ENCODE data around the gene APPL2. TPM values are rescaled to one million over a fixed set of nuclear protein-coding genes. Genes with fewer than 3 reads are reported as not detected.

Gene APPL2
- total RNA-seq, 1 experiment from 2014 or later = 44.1 TPM

GRCh38 chr12:105175397-105175990 is 60.5 kb downstream of the APPL2 start:
- Histone ChIP-seq H3K4me1 (ENCODE audit: low read length) (0 out of 2 replicates have a peak, but pooled peaks cover 3% of the 10 kb centered on the region), H2AFZ (ENCODE audit: low read length) (no peak overlapping the region), H3K79me2 (ENCODE audit: low read length) (peaks cover 9% of the 10 kb centered on the region; the same call in 1 of the 2 replicates), H3K4me3 (ENCODE audit: low read length) (no peak overlapping the region), H4K20me1 (ENCODE audit: insufficient read depth, low read depth, low read length) (no peaks in the 10 kb centered on the region), H3K27ac (ENCODE audit: low read length) (no peak overlapping the region), H3K4me2 (ENCODE audit: low read depth, low read length, poor library complexity, severe bottlenecking) (no peak overlapping the region), H3K27me3 (ENCODE audit: low read length) (no peaks in the 10 kb centered on the region), H3K9me2 (replicated peaks; ENCODE audit: insufficient read depth, low read length) (no peaks in the 10 kb centered on the region), H3K9me3 (ENCODE audit: low read length) (no peaks in the 10 kb centered on the region), H3K9ac (ENCODE audit: low read length) (no peak overlapping the region), H3K36me3 (ENCODE audit: insufficient read depth, low read length) (peaks cover 59% of the 10 kb centered on the region)
- DNase-seq = no peak

GRCh38 chr12:105171691-105172436 is 64.1 kb downstream of the APPL2 start:
- Histone ChIP-seq H3K9ac (ENCODE audit: low read length) (no peak overlapping the region), H3K4me2 (ENCODE audit: low read depth, low read length, poor library complexity, severe bottlenecking) (no peak overlapping the region)

DNA sequence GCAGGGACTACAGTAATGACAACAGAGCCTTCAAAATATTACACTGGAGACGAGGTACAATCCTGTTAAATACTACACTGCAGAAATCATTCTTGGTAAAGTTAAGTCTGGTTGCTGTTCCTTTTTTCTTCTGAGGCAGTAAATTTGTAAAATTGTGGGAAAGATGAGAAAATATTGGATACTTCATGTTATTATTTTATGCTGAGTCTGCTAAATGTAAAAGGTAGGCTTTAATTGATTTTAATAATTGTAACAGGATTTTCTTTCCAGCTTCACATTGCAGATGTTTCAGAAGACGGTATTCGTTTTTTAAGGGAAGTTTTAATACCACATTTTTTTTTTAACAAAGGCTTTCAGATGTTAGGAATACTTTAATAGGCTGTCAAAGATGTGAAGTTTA is 65.8 kb downstream of the APPL2 start:
- Histone ChIP-seq H3K4me1 (ENCODE audit: low read length) (0 out of 2 replicates have a peak, but pooled peaks cover 3% of the 10 kb centered on the region), H4K20me1 (ENCODE audit: insufficient read depth, low read depth, low read length) (no peaks in the 10 kb centered on the region), H2AFZ (ENCODE audit: low read length) (no peak overlapping the region), H3K9me2 (replicated peaks; ENCODE audit: insufficient read depth, low read length) (no peaks in the 10 kb centered on the region), H3K36me3 (ENCODE audit: insufficient read depth, low read length) (peaks cover 74% of the 10 kb centered on the region), H3K4me3 (ENCODE audit: low read length) (no peak overlapping the region), H3K27me3 (ENCODE audit: low read length) (no peaks in the 10 kb centered on the region), H3K9ac (ENCODE audit: low read length) (no peak overlapping the region), H3K79me2 (ENCODE audit: low read length) (0 out of 2 replicates have a peak, but pooled peaks cover 10% of the 10 kb centered on the region), H3K9me3 (ENCODE audit: low read length) (no peaks in the 10 kb centered on the region), H3K27ac (ENCODE audit: low read length) (no peak overlapping the region), H3K4me2 (ENCODE audit: low read depth, low read length, poor library complexity, severe bottlenecking) (no peak overlapping the region)
- no peak for DNase-seq

More at GRCh38 chr12:105171691-105172436, 64.1 kb downstream of the APPL2 start:
- peaks cover 73% of the 10 kb centered on the region for H3K36me3 ChIP-seq (ENCODE audit: insufficient read depth, low read length)
- 0 out of 2 replicates have a peak, but pooled peaks cover 10% of the 10 kb centered on the region for H3K79me2 ChIP-seq (ENCODE audit: low read length)
- no peaks in the 10 kb centered on the region for H3K27me3 ChIP-seq (ENCODE audit: low read length)
- no peak for DNase-seq
- 0 out of 2 replicates have a peak, but pooled peaks cover 3% of the 10 kb centered on the region for H3K4me1 ChIP-seq (ENCODE audit: low read length)
- no peak overlapping the region for H3K4me3 ChIP-seq (ENCODE audit: low read length)
- no peaks in the 10 kb centered on the region for H4K20me1 ChIP-seq (ENCODE audit: insufficient read depth, low read depth, low read length)
- no peak overlapping the region for H3K27ac ChIP-seq (ENCODE audit: low read length)
- no peaks in the 10 kb centered on the region for H3K9me3 ChIP-seq (ENCODE audit: low read length)
- no peaks in the 10 kb centered on the region for H3K9me2 ChIP-seq (replicated peaks; ENCODE audit: insufficient read depth, low read length)
- no peak overlapping the region for H2AFZ ChIP-seq (ENCODE audit: low read length)

DNA sequence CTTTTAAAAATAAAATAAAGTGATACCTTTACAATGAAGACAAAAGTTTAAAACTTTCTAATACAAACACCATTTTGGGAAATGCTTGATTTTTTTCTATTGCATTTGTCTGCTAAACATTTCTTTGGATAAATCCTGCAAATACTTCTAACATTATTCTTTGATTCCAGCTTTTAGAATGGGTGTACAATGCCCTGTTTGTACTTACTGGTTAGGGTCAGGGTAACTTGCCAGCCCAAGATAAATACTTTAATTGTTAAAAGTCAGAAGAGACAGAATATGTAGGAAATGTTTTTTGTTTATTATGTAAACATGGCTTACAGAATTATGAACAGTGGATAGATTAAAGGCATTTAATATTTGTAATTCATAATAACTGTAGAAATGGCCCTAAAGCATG is 68.0 kb downstream of the APPL2 start:
- Histone ChIP-seq H3K36me3 (ENCODE audit: insufficient read depth, low read length) (peaks cover 83% of the 10 kb centered on the region), H2AFZ (ENCODE audit: low read length) (no peak overlapping the region), H4K20me1 (ENCODE audit: insufficient read depth, low read depth, low read length) (no peaks in the 10 kb centered on the region), H3K4me3 (ENCODE audit: low read length) (no peak overlapping the region), H3K79me2 (ENCODE audit: low read length) (0 out of 2 replicates have a peak, but pooled peaks cover 10% of the 10 kb centered on the region), H3K9me2 (replicated peaks; ENCODE audit: insufficient read depth, low read length) (no peaks in the 10 kb centered on the region), H3K9ac (ENCODE audit: low read length) (no peak overlapping the region), H3K27ac (ENCODE audit: low read length) (no peak overlapping the region), H3K27me3 (ENCODE audit: low read length) (no peaks in the 10 kb centered on the region), H3K9me3 (ENCODE audit: low read length) (no peaks in the 10 kb centered on the region), H3K4me2 (ENCODE audit: low read depth, low read length, poor library complexity, severe bottlenecking) (no peak overlapping the region), H3K4me1 (ENCODE audit: low read length) (0 out of 2 replicates have a peak, but pooled peaks cover 3% of the 10 kb centered on the region)
- DNase-seq = no peak

GRCh38 chr12:105167346-105167745 is 68.6 kb downstream of the APPL2 start:
- no peak overlapping the region for H3K4me2 ChIP-seq (ENCODE audit: low read depth, low read length, poor library complexity, severe bottlenecking)
- 0 out of 2 replicates have a peak, but pooled peaks cover 9% of the 10 kb centered on the region for H3K79me2 ChIP-seq (ENCODE audit: low read length)
- H3K36me3 ChIP-seq (ENCODE audit: insufficient read depth, low read length) = peaks cover 78% of the 10 kb centered on the region
- H3K27me3 ChIP-seq (ENCODE audit: low read length) = no peaks in the 10 kb centered on the region
- H2AFZ ChIP-seq (ENCODE audit: low read length) = no peak overlapping the region
- H3K9me3 ChIP-seq (ENCODE audit: low read length) = no peaks in the 10 kb centered on the region
- H3K4me1 ChIP-seq (ENCODE audit: low read length) = 0 out of 2 replicates have a peak, but pooled peaks cover 3% of the 10 kb centered on the region
- DNase-seq = no peak
- no peak overlapping the region for H3K9ac ChIP-seq (ENCODE audit: low read length)
- H3K27ac ChIP-seq (ENCODE audit: low read length) = no peak overlapping the region
- no peak overlapping the region for H3K4me3 ChIP-seq (ENCODE audit: low read length)
- H3K9me2 ChIP-seq (replicated peaks; ENCODE audit: insufficient read depth, low read length) = no peaks in the 10 kb centered on the region
- no peaks in the 10 kb centered on the region for H4K20me1 ChIP-seq (ENCODE audit: insufficient read depth, low read depth, low read length)

DNA sequence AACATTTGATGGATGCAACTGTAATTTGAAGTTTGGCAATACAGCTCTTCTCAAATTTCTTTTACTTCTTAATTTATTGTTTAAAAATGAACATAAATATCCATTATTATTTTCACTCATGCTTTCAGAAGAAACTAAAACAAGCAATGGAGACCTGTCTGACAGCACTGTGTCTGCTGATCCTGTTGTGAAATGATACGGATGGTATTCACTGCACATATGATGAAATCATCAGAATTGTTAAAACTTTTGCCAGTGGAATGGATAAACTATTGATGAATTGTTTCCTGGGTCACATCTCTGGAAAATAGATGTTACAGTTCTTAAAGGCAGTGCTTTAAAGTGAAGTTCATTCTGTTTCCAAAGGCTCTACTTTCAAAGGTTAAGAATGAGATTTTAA is 69.2 kb downstream of the APPL2 start:
- Histone ChIP-seq H4K20me1 (ENCODE audit: insufficient read depth, low read depth, low read length) (no peaks in the 10 kb centered on the region), H3K27me3 (ENCODE audit: low read length) (no peaks in the 10 kb centered on the region), H2AFZ (ENCODE audit: low read length) (no peak overlapping the region), H3K9ac (ENCODE audit: low read length) (no peak overlapping the region), H3K27ac (ENCODE audit: low read length) (no peak overlapping the region), H3K4me1 (ENCODE audit: low read length) (no peaks in the 10 kb centered on the region), H3K4me3 (ENCODE audit: low read length) (no peak overlapping the region), H3K9me3 (ENCODE audit: low read length) (no peaks in the 10 kb centered on the region), H3K4me2 (ENCODE audit: low read depth, low read length, poor library complexity, severe bottlenecking) (no peak overlapping the region), H3K79me2 (ENCODE audit: low read length) (0 out of 2 replicates have a peak, but pooled peaks cover 4% of the 10 kb centered on the region), H3K9me2 (replicated peaks; ENCODE audit: insufficient read depth, low read length) (no peaks in the 10 kb centered on the region), H3K36me3 (ENCODE audit: insufficient read depth, low read length) (peaks cover 79% of the 10 kb centered on the region)
- DNase-seq = no peak

- Histone ChIP-seq H3K27ac (ENCODE audit: low read length) (no peak overlapping the region), H3K4me3 (ENCODE audit: low read length) (no peak overlapping the region)
These were observed 71.9 kb downstream of the APPL2 start for GRCh38 chr12:105164068-105164467.

DNA sequence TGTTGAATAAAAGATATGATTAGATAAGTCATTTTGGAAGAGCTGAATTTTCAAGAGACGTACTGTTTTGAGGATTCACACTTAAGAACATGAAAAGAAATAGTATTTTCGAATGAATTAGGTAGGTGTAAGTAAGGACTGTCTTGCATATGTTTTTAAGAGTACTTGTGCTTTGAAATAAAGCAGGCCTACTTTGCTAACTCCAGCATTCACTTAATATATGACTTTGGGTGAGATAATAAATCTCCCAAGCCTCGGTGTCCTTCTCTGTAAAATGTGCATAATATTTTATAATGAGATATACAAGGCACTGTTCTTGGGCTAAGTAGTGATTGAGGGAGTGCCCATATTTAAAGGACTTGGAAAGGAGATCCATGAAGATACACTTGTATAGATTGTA is 73.8 kb downstream of the APPL2 start:
- H3K36me3 ChIP-seq (ENCODE audit: insufficient read depth, low read length) = peaks cover 88% of the 10 kb centered on the region
- H3K4me3 ChIP-seq (ENCODE audit: low read length) = no peak overlapping the region

More at GRCh38 chr12:105164068-105164467, 71.9 kb downstream of the APPL2 start:
- H4K20me1 ChIP-seq (ENCODE audit: insufficient read depth, low read depth, low read length) = no peaks in the 10 kb centered on the region
- H3K9ac ChIP-seq (ENCODE audit: low read length) = no peak overlapping the region
- H3K36me3 ChIP-seq (ENCODE audit: insufficient read depth, low read length) = peaks cover 82% of the 10 kb centered on the region
- no peaks in the 10 kb centered on the region for H3K4me1 ChIP-seq (ENCODE audit: low read length)
- H3K9me2 ChIP-seq (replicated peaks; ENCODE audit: insufficient read depth, low read length) = no peaks in the 10 kb centered on the region
- no peaks in the 10 kb centered on the region for H3K9me3 ChIP-seq (ENCODE audit: low read length)
- no peak overlapping the region for H2AFZ ChIP-seq (ENCODE audit: low read length)
- H3K27me3 ChIP-seq (ENCODE audit: low read length) = no peaks in the 10 kb centered on the region
- peaks cover 13% of the 10 kb centered on the region for H3K79me2 ChIP-seq (ENCODE audit: low read length)
- DNase-seq = no peak
- H3K4me2 ChIP-seq (ENCODE audit: low read depth, low read length, poor library complexity, severe bottlenecking) = no peak overlapping the region

More for the DNA sequence above, 73.8 kb downstream of the APPL2 start:
- Histone ChIP-seq H3K4me2 (ENCODE audit: low read depth, low read length, poor library complexity, severe bottlenecking) (no peak overlapping the region), H3K27ac (ENCODE audit: low read length) (no peak overlapping the region), H3K27me3 (ENCODE audit: low read length) (no peaks in the 10 kb centered on the region), H3K9me3 (ENCODE audit: low read length) (no peaks in the 10 kb centered on the region), H3K9me2 (replicated peaks; ENCODE audit: insufficient read depth, low read length) (no peaks in the 10 kb centered on the region), H3K79me2 (ENCODE audit: low read length) (peaks cover 16% of the 10 kb centered on the region), H2AFZ (ENCODE audit: low read length) (no peak overlapping the region), H3K9ac (ENCODE audit: low read length) (no peak overlapping the region), H3K4me1 (ENCODE audit: low read length) (no peaks in the 10 kb centered on the region), H4K20me1 (ENCODE audit: insufficient read depth, low read depth, low read length) (no peaks in the 10 kb centered on the region)
- no peak for DNase-seq
